Lower lobe of right lung (tissue), 2 donors: Measurements from ENCODE around the gene TUBB. TPM values are rescaled to one million over a fixed set of nuclear protein-coding genes. Genes with fewer than 3 reads are reported as not detected.
A peak's percentile ranks its signal among the peaks of the same experiment; 100 is the strongest.

Experiments
- ATAC-seq, 2 donors: fragments of 200-7000 bp; cut with Tn5 transposase; one replicate each; pipeline ENCODE4 v1.9.1; 2020 to 2022; ENCODE audit warnings: mild to moderate bottlenecking in 2 of 2, moderate library complexity in 2 of 2
- DNase-seq: peaks from one replicate; pipeline ENCODE4 v3.0.0-alpha.2; 2020
- H3K27ac ChIP-seq: fragments of 200-600 bp; one replicate; pipeline ENCODE4 v1.8.0; 2022
- H3K27me3 ChIP-seq: fragments of 200-600 bp; one replicate; pipeline ENCODE4 v1.8.0; 2022; ENCODE audit warnings: low read depth
- H3K36me3 ChIP-seq: fragments of 200-600 bp; one replicate; pipeline ENCODE4 v1.8.0; 2022; ENCODE audit warnings: mild to moderate bottlenecking
- H3K4me1 ChIP-seq: fragments of 200-600 bp; one replicate; pipeline ENCODE4 v1.8.0; 2022
- H3K4me3 ChIP-seq: fragments of 200-600 bp; one replicate; pipeline ENCODE4 v1.8.0; 2022; ENCODE audit warnings: mild to moderate bottlenecking
- H3K9me3 ChIP-seq: fragments of 200-600 bp; one replicate; pipeline ENCODE4 v1.8.0; 2022
- intact Hi-C: fragments of 100-400 bp; cut with DNase I; formaldehyde crosslinking; loops from one replicate; pipeline ENCODE4 v1.11.0; 2022
- total RNA-seq: library from RNA; stranded (reverse); fragmentation: NEBNext Ultra II Directional; extraction: Animal tissue kit (Norgen Biotek cat#: 25700); gene quantifications from one replicate; pipeline ENCODE4 v1.2.1, GENCODE V29; 2021
- TF ChIP-seq, protein P1 (sequence below): fragments of 200-600 bp; IDR thresholded peaks from one replicate; pipeline ENCODE4 v1.8.0; 2022; ENCODE audit warnings: antibody characterized with exemption, mild to moderate bottlenecking
- donor health status: DM: no; HTN: yes; CAD: no; lungs with severe emphysema.

Gene TUBB
- total RNA-seq, 1 donor from 2014 or later = 292 TPM

DNA sequence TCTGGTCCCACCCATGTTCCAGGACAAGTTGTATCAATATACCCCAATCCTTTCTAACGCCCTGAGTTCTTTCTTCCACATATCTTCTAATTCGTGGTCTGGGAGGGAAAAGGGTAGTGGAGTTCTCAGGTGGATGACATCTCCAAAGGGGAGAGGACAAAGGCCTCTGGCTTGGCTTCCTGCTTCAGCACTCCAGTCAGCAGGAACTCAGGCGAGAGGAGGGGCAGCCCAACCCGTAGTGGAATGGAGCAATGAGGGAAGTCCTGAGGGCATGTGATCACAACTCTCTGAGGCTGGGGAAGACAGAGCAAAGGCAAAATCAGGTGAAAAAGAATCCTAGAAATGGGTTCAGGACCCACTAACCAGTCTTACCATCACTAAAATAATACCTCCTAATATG lies 19.8 kb upstream of the TUBB start:
- Histone ChIP-seq H3K4me3 (no peak overlapping the region), H3K4me1 (no peaks in the 10 kb centered on the region), H3K27ac (no peak overlapping the region), H3K36me3 (peaks cover 30% of the 10 kb centered on the region), H3K9me3 (no peaks in the 10 kb centered on the region), H3K27me3 (no peaks in the 10 kb centered on the region)
- peak; percentile 68 to 69 for ATAC-seq
- TF ChIP-seq, protein P1, sequence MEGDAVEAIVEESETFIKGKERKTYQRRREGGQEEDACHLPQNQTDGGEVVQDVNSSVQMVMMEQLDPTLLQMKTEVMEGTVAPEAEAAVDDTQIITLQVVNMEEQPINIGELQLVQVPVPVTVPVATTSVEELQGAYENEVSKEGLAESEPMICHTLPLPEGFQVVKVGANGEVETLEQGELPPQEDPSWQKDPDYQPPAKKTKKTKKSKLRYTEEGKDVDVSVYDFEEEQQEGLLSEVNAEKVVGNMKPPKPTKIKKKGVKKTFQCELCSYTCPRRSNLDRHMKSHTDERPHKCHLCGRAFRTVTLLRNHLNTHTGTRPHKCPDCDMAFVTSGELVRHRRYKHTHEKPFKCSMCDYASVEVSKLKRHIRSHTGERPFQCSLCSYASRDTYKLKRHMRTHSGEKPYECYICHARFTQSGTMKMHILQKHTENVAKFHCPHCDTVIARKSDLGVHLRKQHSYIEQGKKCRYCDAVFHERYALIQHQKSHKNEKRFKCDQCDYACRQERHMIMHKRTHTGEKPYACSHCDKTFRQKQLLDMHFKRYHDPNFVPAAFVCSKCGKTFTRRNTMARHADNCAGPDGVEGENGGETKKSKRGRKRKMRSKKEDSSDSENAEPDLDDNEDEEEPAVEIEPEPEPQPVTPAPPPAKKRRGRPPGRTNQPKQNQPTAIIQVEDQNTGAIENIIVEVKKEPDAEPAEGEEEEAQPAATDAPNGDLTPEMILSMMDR = no peak
- intact Hi-C loops = no loop called here
- DNase-seq = no peak

DNA sequence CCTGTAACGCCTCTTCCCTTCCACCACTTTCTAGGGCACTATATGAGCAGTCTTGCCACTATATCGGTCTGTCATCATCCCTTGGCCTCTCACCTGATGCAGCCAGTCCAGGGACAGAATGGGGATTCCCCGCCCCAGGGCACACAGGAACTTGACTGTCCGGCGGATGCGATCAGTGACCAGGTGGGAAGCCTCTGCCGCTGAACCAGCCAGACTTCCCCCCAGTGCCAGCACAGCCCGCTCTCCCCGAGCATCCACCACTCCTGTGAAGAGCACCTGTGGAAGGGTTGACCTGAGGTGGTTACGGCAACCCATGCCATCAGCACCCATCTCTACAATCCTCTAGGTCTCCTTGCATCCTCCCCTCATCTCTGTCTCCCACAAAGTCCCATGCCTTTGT lies 17.1 kb upstream of the TUBB start:
- no peak for ATAC-seq
- peak; percentile 20 for DNase-seq
- peaks cover 52% of the 10 kb centered on the region for H3K36me3 ChIP-seq

DNA sequence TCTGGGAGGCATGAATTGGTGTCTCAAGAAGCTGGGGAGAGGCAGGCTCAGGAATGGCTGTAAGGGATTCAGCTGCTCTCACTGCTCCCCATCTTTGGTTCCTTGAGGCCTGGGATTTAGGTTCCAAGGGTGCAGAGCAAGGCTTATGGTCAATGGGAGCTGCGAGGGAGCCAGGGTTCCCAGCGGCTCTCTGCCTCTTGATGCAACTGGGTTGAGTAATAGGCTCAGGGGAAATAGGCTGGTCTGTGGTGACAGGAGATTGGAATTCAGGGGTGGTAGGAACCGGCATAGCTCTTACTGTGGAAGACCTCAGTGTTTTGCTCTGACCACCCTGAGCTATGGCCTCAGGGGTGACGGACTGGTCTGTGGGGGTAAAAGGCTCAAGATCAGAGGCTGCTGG lies 16.3 kb upstream of the TUBB start:
- ATAC-seq (no peak), DNase-seq (peak; percentile 20)
- no peaks in the 10 kb centered on the region for H3K27me3 ChIP-seq
- no peaks in the 10 kb centered on the region for H3K9me3 ChIP-seq
- peaks cover 60% of the 10 kb centered on the region for H3K36me3 ChIP-seq
- no peak overlapping the region for H3K27ac ChIP-seq
- intact Hi-C loops = no loop called here
- H3K4me1 ChIP-seq = no peaks in the 10 kb centered on the region
- no peak overlapping the region for H3K4me3 ChIP-seq
- TF ChIP-seq, protein P1 = no peak

More for the DNA sequence above, 17.1 kb upstream of the TUBB start:
- TF ChIP-seq, protein P1 = no peak
- no peaks in the 10 kb centered on the region for H3K27me3 ChIP-seq
- no peak overlapping the region for H3K4me3 ChIP-seq
- H3K9me3 ChIP-seq = no peaks in the 10 kb centered on the region
- H3K27ac ChIP-seq = no peak overlapping the region
- intact Hi-C loops = no loop called here
- no peaks in the 10 kb centered on the region for H3K4me1 ChIP-seq

DNA sequence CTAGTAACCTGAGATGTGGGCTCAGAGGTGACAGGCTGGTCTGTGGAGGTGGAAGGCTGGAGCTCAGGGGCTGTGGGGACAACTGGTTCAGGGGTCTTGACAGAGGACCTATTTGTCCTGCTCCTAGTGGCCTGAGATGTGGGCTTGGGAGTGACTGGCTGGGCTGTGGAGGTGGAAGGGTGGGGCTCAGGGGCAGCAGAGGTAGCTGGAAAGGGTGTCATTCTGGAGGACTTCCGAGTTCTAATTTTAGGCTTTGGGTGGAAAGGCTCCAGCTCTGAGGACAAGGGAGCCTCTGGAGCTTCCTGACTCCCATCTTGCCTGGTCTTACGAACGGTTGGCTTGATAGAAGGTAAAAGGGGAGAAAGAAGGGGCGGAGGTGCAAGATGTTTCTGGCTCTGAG lies 14.5 kb upstream of the TUBB start:
- no peak for ATAC-seq
- TF ChIP-seq, protein P1 = no peak
- H3K9me3 ChIP-seq = no peaks in the 10 kb centered on the region
- no peaks in the 10 kb centered on the region for H3K27me3 ChIP-seq
- intact Hi-C loops = no loop called here
- peaks cover 68% of the 10 kb centered on the region for H3K36me3 ChIP-seq
- no peaks in the 10 kb centered on the region for H3K4me1 ChIP-seq
- H3K27ac ChIP-seq = no peak overlapping the region
- DNase-seq = peak; percentile 8
- H3K4me3 ChIP-seq = no peak overlapping the region

DNA sequence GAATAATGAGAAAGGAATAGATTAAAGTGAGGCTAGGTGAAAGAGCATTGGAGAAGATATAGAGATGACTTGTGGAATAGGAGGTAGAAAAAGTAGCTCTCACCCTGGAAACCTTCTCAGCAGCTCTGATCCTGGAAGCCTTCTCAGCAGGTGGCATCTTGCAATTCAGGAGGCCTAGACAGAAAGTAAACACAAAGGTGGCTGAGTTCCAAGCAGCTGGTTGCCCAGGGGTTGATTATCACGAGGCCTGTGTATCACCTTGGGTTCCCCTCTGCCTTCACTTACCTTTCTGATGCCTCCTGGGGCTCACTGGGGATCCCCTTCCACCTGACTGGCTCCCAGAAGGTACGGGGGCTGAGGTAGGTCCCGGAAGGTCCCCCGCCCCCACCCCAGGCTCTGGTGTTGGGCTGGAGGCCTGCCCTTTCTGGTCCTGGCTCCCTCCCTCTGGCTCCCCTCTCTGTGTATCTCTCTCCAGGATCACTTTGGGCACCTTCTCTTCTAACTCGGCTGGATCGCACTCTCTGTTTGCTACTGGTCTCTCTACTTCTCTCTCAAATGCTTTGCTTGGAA lies 12.8 kb upstream of the TUBB start:
- ATAC-seq (no peak), DNase-seq (no peak)
- intact Hi-C loops = no loop called here
- no peaks in the 10 kb centered on the region for H3K4me1 ChIP-seq
- H3K27ac ChIP-seq = no peak overlapping the region
- H3K4me3 ChIP-seq = no peak overlapping the region
- H3K36me3 ChIP-seq = peaks cover 84% of the 10 kb centered on the region
- no peaks in the 10 kb centered on the region for H3K27me3 ChIP-seq
- TF ChIP-seq, protein P1 = no peak
- H3K9me3 ChIP-seq = no peaks in the 10 kb centered on the region
